ENCODE results near the gene TOP2A. TPM values are rescaled to one million over a fixed set of nuclear protein-coding genes. Genes with fewer than 3 reads are reported as not detected.
A peak's percentile ranks its signal among the peaks of the same experiment; 100 is the strongest.

TOP2A gene
- total RNA-seq, 2 experiments from 2014 or later, result 504 to 522 TPM

- peaks cover 49% of the 10 kb centered on the region for H3K36me3 Mint-ChIP-seq (ENCODE audit: low read depth)
- peak overlapping the region; percentile 60 for H3K27ac Mint-ChIP-seq
- peaks cover 84% of the 10 kb centered on the region for H3K4me1 Mint-ChIP-seq
- H3K4me3 Mint-ChIP-seq, result peak overlapping the region; percentile 69
- no peaks in the 10 kb centered on the region for H3K9me3 Mint-ChIP-seq
- peak; percentile 25 for DNase-seq
- POLR2A ChIA-PET, result no interaction called here
- H3K27me3 Mint-ChIP-seq, result no peaks in the 10 kb centered on the region
- CTCF ChIA-PET, result interaction anchor here (1.3 to 4.6 kb wide), 4 partner anchors 12 to 32 kb away, joined by 3 to 47 read pairs (median 13); no protein-coding TSS in a partner anchor
Measured at GRCh38 chr17:40341808-40342503, 75.7 kb downstream of the TOP2A start.

GRCh38 chr17:40340880-40341807, 76.6 kb downstream of the TOP2A start:
- Mint-ChIP-seq H3K4me1 (peaks cover 83% of the 10 kb centered on the region), H3K9me3 (no peaks in the 10 kb centered on the region), H3K4me3 (peak overlapping the region; percentile 69), H3K27ac (peak overlapping the region; percentile 94), H3K27me3 (no peaks in the 10 kb centered on the region), H3K36me3 (ENCODE audit: low read depth) (peaks cover 55% of the 10 kb centered on the region)
- DNase-seq, result peak; percentile 89
- ChIA-PET POLR2A (no interaction called here), CTCF (interaction anchor here (0.6 to 4.6 kb wide), 8 partner anchors 10 to 86 kb away, joined by 3 to 47 read pairs (median 4); no protein-coding TSS in a partner anchor)

GRCh38 chr17:40340327-40340726, 77.4 kb downstream of the TOP2A start:
- H3K9me3 Mint-ChIP-seq, result no peaks in the 10 kb centered on the region
- ChIA-PET POLR2A (no interaction called here), CTCF (interaction anchor here (1.0 to 4.6 kb wide), 6 partner anchors 14 to 108 kb away, joined by 3 to 47 read pairs (median 4); no protein-coding TSS in a partner anchor)
- H3K27me3 Mint-ChIP-seq, result no peaks in the 10 kb centered on the region
- no peak for DNase-seq
- H3K4me1 Mint-ChIP-seq, result peaks cover 77% of the 10 kb centered on the region
- H3K4me3 Mint-ChIP-seq, result peak overlapping the region; percentile 69
- H3K36me3 Mint-ChIP-seq (ENCODE audit: low read depth), result peaks cover 55% of the 10 kb centered on the region
- H3K27ac Mint-ChIP-seq, result peak overlapping the region; percentile 94

- ChIA-PET CTCF (interaction anchor here (1.2 to 4.6 kb wide), 5 partner anchors 8 to 109 kb away, joined by 3 to 47 read pairs (median 4); no protein-coding TSS in a partner anchor), POLR2A (no interaction called here)
- peaks cover 78% of the 10 kb centered on the region for H3K4me1 Mint-ChIP-seq
- peaks cover 60% of the 10 kb centered on the region for H3K36me3 Mint-ChIP-seq (ENCODE audit: low read depth)
- H3K9me3 Mint-ChIP-seq, result no peaks in the 10 kb centered on the region
- H3K27ac Mint-ChIP-seq, result peak overlapping the region; percentile 94
- DNase-seq, result no peak
- H3K4me3 Mint-ChIP-seq, result no peak overlapping the region
- no peaks in the 10 kb centered on the region for H3K27me3 Mint-ChIP-seq
Measured at GRCh38 chr17:40338941-40339649, 78.6 kb downstream of the TOP2A start.

Other genes starting within 250 kb of the TOP2A start
- gene RAPGEFL1, start 240.4 kb downstream of the TOP2A start, total RNA-seq, result 1 to 10 TPM; 4.0 to 5.1 TPM
- gene WIPF2, start 198.6 kb downstream of the TOP2A start, total RNA-seq, result 10 to 100 TPM; 23.7 to 26.7 TPM
- 10 to 100 TPM; 81.1 to 98.8 TPM for gene CDC6, start 130.0 kb downstream of the TOP2A start, total RNA-seq
- 10 to 100 TPM; 66.6 to 66.7 TPM for gene RARA, start 108.7 kb downstream of the TOP2A start, total RNA-seq
- gene GJD3, start 53.2 kb downstream of the TOP2A start, total RNA-seq, result under 1 TPM in 1 of 2 experiments, not detected in 1; 0.22 TPM
- gene IGFBP4, start 25.6 kb upstream of the TOP2A start, total RNA-seq, result 10 to 100 TPM; 65.2 to 67.9 TPM
- gene TNS4, start 83.7 kb upstream of the TOP2A start, total RNA-seq, result 1 to 10 TPM; 3.5 to 3.7 TPM
- gene CCR7, start 147.6 kb upstream of the TOP2A start, total RNA-seq, result 100 to 1,000 TPM; 281 to 323 TPM
- gene SMARCE1, start 229.9 kb upstream of the TOP2A start, total RNA-seq, result 100 to 1,000 TPM; 110 to 117 TPM
- not detected for gene KRT222, start 247.3 kb upstream of the TOP2A start, total RNA-seq